Islet precursor cell (in vitro differentiated cells): ENCODE measurements around the gene TMTC3.
A peak's percentile ranks its signal among the peaks of the same experiment; 100 is the strongest.
"Not testable (repeated sequence)": the region's sequence is repeated elsewhere in the genome, so short reads cannot be mapped to it uniquely, and the experiment has no call there.

ENCODE experiments used
- DNase-seq: peaks from one replicate; pipeline ENCODE4 v3.0.0-alpha.2; 2018

Gene TMTC3

DNA sequence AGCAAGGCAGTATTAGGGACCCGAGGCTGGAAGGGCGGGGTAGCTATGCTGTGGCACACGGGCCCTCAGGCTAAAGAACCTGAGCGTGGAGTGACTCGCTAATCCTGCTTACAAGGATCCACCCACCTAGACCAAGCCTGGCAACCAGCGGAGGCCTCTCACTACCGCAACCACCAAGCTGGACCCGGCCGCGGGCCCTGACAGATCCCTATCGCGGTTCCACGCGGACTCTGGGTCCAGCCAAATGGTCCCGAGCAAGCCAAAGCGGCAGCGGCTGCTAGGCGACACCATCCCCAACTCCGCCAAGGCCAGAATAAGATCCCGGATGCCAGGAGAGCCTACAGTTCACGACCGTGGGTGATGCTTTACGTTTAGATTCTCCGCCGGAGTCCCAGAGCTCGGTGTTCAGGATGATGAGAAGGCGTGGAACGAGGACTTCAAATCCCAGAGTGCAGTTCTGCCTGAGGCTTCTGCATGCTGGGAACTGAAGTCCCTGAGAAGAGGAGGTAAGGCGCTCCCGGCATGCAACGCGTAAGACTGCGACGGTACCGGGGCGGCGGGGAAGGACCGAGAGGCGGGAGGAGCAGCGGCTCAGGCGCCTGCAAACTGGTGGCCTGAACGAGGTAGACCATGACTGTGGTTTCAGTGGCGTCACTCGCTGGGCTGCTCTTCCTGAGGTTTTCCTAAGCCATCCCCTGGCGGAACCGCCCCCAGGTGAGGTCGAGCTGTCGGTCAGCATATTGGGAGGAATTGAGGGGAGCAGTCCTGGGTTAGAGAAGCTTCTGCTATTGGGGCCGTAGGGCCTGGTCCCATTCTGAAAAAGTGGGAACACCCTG is at the start of gene TMTC3, which contains the start of gene CEP290:
Gene TMTC3, plus strand, starts transcription at position 534 of the 836 bp plus-strand sequence. CDS start 6,009 bp downstream, outside the sequence.
Gene CEP290, minus strand, starts transcription at position 315 of the 836 bp plus-strand sequence. CDS start 781 bp downstream, outside the sequence.
- peak; percentile 100 for DNase-seq

DNA sequence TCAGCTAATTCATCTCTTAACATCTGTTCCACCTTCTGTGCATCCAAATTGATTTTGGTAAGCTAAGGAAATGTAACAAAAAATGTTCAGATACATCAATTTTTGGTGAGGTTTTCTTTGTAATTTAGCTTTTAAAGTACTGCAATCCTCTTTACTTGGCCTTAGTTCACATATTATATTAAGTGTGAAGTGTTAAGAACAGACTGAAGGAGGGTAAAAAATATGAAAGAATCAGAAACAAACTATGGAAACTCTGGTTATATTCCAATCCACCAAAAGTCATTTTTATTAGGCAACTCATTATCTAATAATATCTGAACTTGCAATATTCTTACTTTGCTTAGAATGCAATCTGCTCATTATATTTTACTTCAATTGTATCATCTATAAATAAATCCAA is 49.3 kb upstream of the TMTC3 start:
- DNase-seq, result no peak

DNA sequence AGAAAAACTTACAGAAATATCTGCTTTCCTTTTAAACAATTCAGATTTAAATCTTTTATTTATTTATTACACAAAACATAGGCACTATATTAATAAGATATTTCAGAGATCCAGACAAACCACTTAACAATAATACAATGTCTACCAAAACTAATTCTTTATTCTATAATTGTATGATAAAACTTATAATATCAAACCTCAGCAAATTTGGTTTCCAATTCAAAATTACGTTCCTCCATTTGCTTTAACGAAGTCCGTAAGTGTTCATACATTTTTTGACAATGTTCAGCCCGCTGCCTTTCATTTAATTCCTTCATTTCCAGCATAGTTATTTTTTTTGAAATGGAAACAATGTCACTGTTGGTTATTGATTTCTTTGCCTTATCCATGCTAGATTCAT is 48.5 kb upstream of the TMTC3 start:
- no peak for DNase-seq

DNA sequence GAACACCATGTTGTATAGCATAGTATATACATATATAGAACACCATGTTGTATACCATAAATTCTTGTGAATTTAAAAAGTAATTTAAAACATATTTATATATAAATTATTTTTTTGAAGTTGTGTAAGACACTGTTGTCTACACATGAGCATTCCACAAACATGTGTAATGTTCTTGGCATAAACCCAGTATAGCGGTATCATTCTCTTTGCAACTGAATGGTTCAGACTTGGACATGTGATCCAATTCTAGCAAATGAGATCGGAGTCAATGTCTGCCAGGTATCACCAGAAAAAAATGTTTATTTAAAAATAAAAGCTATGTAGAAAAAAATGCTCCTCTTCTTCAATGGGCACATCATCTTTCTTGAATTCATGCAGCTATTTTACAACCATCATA is 34.1 kb upstream of the TMTC3 start:
- no peak for DNase-seq

DNA sequence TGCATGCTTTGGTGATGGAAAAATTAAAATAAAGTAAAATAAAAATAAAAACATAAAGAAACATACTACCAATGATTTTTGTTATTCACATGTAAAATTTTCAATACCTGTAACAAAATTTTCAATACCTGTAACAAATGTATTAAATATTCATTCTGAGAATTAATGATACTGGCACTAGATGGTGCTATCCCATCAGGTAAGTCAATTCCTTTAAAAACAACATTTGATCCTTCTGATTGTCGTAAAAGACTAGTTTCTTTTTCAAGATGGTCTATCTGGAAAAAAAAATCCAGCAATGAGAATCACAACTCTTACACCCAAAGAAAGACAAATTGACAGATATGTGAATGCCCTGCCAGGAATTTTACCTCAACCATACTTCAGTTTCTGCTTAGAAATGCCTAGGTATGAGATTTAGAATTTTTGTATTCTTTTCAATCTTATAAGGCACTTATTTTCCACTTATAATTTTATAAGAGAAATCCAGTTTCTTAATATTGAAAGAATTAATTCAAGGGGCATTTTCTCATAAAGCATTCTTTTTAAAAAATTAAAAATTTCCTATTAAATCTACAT is 30.9 kb upstream of the TMTC3 start:
- DNase-seq, result no peak

DNA sequence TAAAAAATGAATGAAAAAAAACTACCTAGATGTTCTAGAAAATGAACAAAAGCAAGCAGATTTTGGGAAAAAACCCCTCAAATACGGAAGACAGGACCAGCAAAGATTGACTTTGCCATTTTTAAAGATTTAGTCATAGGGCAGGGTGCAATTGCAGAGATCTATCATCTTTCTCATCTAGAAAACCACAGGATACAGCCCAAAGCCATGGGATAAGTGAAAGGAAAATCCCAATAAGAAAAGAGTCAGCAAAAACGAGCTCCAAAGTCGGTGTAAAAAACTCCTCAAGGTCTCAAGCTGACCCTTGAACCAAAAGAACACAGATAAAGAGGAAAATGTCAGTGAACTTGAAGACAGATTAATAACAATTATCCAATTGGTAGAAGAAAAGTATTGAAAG is 28.2 kb upstream of the TMTC3 start:
- no peak for DNase-seq

DNA sequence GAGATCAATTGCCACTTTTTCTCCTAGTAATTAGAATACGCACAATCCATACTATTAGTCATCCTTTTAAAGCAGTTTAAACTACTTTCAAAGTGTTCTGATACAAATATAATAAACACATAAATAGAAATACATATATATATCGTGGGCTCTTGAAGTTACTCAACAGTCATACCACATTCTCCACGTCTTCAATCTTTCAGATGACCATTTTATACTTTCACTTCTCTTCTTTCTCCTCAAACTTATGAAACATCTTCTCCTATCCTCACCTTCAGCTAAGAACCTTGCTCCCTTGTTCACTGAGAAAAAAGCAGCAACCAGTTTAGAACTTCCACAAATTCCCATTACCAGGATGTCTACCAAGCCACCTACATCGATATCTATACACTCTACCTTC is 19.4 kb upstream of the TMTC3 start:
- no peak for DNase-seq

DNA sequence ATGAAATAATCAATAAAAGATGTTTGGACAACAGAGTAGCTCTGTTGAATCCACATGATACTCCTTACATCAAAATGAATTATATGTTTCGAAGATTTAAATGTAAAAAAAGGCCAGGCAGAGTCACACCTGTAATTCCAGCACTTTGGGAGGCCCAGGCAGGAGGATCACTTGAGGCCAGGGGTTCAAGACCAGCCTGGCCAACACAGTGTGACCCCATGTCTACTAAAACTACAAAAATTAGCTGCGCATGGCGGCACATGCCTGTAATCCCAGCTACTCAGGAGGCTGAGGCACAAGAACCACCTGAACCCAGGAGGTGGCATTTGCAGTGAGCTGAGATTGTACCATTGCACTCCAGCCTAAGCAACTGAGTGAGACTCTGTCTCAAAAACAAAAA is 15.0 kb upstream of the TMTC3 start:
- DNase-seq, result no peak

DNA sequence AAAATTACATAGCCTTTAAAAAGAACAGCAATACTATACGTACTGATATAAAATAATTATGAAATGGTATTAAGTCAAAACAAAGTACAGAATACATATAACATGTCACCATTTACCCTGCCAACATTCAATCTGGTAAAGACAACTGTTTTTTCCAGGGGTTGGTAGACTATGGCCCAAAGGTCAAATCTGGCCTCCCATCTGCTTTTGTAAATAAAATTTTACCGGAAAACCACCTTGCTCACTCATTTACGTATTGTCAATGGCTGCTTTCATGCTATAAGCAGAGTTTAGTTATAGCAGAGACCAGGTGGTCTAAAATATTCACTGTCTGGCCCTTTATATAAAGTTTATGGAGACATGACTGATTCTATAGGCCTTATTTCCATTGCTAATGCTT is 14.3 kb upstream of the TMTC3 start:
- DNase-seq, result no peak

DNA sequence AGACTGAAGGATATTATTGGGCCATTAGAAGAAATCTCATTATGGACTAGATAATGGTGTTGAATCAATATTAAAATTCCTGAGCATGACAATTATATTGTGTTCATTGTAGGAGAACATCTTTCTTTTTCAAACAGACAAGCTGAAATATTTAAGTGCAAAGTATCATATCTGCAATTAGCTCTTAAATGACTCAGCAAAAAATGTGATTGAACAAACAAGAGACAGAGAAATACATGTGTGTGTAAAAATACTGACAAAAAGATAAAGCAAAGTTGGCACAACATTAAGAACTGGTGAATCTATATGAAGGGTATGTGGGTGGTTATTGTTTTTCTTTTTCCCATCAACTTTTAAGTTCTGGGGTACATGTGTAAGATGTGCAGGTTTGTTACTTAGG is 9.7 kb upstream of the TMTC3 start:
- DNase-seq, result no peak

DNA sequence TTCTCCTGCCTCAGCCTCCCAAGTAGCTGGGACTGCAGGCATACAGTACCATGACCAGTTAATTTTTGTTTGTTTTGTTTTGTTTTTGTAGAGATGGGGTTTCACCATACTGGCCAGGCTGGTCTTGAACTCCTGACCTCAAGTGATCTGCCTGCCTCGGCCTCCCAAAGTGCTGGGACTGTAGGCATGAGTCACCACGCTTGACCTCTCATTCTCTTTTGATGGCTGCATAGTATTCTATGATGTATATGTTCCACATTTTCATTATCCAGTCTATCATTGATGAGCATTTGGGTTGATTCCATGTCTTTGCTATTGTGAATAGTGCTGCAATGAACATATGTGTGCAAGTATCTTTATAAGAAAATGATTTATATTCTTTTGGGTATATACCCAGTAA is 8.9 kb upstream of the TMTC3 start:
- DNase-seq, result not testable (repeated sequence)

DNA sequence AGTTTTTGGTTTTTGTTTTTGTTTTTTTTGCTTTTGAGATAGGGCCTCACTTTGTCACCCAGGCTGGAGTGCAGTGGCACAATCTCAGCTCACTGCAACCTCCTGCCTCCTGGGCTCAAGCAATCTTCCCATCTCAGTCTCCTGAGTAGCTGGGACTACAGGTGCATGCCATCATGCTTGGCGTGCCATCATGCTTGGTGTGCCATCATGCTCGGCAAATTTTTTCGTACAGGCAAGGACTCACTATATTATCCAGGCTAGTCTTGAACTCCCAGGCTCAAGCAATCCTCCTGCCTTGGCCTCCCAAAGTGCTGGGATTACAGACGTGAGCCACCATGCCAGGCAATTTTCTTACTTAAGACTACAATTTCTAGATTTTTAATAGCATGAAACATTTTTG is 2.4 kb upstream of the TMTC3 start:
- DNase-seq, result not testable (repeated sequence)

DNA sequence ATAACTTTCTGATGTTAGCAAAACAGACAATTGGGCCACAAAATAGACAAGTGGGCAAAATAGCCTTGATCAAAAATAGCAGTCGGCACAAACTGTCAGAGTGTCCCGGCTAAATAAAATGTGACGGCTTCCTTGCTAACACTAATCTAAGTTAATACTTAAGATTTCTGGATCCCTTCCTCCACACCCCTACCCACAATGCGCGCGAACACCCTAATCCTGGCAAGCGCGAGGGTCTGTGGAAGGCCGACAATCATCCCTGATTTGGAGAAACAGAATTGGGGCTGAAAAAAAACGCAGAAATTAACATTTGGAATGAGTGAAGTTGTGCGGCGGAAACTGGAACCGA is 708 bp upstream of the TMTC3 start:
- DNase-seq, result no peak

DNA sequence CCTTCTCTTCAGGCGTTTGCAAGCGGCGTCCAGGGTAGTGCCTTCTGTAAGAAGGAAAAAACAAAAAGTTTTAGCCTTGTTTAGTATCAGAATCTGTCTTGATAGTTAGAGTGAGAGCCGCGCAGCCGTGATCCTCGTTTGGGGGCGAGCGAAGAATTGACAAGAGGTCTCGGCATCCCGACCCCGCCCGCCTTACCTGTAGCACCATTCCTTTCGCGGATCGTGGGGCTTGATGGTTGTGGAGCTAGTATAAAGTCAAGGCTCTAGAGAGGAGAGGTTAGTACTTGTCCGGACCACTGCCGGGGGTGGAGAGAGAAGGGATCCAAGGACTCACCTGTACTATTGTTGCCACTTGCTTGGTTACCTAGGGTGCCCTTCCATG is 494 bp downstream of the TMTC3 start:
- peak; percentile 79 for DNase-seq

DNA sequence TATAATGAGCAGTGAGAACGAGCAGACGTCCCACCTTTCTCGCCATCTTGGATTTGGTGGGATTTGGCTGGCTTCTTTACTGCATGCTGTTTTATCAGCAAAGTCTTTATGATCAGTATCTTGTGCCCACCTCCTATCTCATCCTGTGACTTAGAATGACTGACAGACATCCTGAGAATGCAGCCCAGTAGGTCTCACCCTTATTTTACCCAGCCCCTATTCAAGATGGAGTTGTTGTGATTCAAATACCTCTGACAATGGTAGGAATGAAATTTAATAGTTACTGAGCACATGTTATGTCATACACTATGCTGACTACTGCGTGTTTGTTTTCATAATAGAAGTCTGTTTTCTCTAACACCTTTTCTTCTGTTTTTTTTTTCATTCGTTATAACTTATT is 1.9 kb downstream of the TMTC3 start:
- no peak for DNase-seq

DNA sequence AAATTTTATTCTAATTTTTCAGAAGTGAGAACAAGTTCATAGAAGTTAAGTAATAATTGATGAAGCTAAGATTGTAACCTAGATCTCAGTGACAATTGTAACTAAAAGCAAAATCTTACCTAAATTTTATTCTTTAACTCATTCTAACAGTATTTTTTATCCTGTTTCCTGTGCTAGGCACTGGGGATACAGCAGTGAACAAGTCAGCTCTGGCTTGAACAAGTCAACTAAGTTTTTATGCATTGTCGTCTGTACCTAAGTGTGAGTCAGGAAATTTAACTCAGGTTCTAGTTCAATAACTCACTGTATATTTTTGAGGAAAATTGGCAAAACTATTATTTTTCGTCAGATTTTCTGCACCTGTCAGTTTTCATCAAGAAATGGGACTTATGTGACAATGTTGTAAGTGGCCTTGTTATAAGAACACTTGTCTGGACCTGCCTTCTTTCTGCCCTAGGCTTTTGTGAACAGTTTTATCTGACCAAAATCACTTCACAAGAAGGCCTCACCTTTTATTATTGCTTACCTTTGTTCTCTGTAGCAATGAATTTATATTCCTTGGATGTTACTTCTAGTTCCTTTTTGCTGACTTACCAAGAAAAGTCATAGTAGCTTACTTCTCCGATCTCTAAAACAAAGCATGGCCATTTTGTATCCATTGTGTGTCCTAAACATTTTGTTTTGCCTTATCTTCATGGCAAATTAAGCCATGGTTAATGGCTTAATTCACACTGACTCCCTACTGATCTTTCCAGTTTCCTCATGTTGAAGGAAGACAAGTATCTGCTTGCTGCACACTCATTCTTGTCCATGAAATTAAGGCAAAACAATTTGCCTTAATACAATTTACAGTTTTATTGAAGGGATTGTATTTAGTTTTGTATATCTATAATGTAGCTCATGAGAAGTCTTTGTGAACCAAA is 2.7 kb downstream of the TMTC3 start:
- no peak for DNase-seq

DNA sequence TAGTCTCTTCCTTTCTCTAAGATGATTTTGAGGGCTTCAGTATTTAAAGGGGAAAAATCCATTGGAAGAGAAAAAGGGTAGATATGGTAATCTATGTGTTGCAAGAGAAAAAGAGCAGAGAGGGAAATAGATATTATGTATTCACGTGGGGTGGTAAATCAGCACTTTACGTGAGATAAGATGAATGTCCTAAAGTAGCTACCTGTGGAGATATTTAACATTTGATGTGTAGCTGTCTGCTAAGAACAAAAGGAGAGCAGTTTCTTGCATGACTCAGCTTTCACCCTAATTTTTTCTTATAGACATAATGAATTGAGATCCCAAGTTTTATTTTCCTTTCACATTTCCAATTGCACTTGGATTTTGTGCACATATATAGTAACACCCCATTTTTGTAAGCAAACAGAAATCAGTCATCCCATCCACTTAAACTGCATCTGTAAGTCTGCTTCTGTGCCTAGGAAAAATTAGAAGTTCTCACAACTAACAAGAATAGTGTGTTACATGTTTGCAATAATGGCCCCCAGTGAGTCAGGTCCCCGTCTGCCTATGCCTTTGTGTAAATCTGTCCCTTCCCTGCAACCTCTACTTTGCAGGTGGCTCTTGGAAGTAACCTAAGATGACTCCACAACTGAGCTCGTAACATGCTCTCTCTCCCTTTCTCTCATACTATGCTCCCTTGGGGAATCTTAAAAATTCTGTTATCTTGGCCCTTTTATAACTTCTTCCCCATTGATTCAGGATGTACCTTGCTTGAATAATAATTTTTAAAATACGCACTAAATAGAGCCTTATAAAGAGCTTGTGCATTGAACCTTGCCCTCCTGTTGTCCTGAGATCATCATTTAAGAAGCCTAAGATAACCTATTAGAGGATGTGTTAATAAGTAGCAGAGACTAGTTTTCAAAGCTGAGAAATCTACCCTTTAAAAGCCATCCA is 3.7 kb downstream of the TMTC3 start:
- no peak for DNase-seq

DNA sequence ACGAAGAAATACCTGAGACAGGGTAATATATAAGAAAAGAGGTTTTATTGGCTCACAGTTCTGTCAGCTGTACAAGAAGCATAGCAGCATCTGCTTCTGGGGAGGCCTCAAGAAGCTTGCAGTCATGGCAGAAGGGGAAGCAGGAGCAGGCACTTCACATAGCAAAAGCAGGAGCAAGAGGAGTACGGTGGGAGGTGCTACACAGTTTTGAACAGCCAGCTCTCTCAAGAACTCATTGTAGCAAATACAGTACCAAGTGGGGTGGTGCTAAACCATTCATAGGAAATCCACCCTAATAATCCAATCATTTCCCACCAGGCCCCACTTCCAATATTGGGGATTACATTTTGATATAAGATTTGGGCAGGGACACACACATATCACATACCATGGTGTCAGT is 8.0 kb downstream of the TMTC3 start:
- no peak for DNase-seq

DNA sequence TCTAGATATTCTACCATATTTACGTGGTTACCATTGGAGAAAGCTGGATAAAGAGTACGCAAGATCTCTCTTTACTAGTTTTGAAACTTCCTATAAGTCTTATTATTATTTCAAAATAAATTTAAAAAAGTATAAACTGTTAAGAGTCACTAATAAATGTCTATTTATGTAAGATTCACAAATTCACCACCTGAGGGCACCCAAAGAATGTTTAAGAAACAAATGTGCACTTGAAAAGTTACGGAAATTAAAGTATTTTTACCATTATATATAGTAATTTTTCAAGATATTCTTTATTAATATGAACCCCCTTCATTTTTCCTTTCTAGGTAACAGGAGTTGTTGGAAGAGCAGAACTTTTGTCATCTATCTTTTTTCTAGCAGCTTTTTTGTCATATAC is 11.9 kb downstream of the TMTC3 start:
- no peak for DNase-seq

DNA sequence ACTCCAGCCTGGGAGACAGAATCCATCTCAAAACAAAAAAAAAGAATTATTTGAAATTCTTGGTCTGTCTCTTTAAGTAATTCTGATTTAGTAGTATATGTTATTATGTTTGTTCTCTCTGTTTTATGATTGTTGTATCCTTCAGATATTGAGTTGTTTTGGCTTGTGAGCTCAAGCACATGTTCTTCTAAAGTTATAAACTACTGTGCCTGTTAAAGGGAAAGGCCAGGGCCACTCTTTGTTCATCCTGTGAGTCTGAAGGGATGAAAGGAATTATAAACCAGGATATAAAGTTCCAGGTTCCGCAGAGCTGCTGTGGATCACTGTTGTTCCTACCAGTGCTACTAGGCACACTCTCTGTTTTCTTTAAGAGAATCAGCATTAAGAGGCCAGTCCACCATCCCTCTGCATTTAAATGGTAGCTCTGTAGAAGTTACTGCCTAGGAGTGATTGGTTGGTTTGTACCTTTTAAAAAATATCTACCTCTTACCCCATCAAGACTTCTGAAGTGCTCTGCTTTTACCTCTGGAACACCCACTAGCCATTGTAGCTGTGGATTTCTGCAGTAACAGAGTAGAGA is 14.1 kb downstream of the TMTC3 start:
- no peak for DNase-seq

DNA sequence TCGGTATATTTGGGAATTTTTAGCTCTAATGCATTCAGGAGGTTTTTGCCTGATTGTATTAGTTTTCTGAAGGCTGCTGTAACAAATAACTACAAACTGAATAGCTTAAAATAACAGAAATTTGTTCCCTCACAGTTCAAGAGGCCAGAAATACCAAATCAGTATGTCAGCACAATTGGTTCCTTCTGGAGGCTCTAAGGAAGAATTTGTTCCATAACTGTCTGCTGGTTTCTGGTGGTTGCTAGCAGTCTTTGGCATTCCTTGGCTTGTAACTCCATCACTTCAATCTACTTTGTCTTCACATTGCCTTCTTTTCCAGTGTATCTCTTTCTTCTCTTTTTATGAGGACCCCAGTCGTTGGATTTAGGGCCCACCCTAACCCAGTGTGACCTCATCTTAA is 21.3 kb downstream of the TMTC3 start:
- DNase-seq, result no peak

DNA sequence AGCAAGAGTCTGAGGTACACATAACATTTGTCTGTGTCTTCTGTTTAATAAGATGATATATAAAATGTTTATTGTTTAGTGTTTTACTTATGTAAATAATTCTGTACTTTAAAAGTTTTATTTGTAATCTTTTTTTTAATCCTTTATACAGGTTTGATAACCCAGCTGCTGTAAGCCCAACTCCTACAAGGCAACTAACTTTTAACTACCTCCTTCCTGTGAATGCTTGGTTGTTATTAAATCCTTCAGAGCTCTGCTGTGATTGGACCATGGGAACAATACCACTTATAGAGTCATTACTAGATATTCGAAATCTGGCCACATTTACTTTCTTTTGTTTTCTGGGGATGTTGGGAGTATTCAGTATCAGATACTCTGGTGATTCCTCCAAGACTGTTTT is 24.1 kb downstream of the TMTC3 start:
- no peak for DNase-seq
